GM21619 (cell line): ENCODE data around the gene SAMD4A.

ENCODE experiments used
- ATAC-seq: cut with Tn5 transposase; IDR thresholded peaks from one replicate; pipeline ENCODE4 v1.9.1; 2021; ENCODE audit not compliant: unreplicated experiment

SAMD4A gene

GRCh38 chr14:54698966-54699530, 132.1 kb downstream of the SAMD4A start:
- no peak for ATAC-seq

GRCh38 chr14:54699735-54700134, 132.8 kb downstream of the SAMD4A start:
- no peak for ATAC-seq

GRCh38 chr14:54700717-54701116, 133.8 kb downstream of the SAMD4A start:
- ATAC-seq, result no peak

- ATAC-seq, result no peak
Observed at GRCh38 chr14:54702014-54702491, 135.1 kb downstream of the SAMD4A start.

GRCh38 chr14:54702492-54702891, 135.6 kb downstream of the SAMD4A start:
- ATAC-seq, result no peak

DNA sequence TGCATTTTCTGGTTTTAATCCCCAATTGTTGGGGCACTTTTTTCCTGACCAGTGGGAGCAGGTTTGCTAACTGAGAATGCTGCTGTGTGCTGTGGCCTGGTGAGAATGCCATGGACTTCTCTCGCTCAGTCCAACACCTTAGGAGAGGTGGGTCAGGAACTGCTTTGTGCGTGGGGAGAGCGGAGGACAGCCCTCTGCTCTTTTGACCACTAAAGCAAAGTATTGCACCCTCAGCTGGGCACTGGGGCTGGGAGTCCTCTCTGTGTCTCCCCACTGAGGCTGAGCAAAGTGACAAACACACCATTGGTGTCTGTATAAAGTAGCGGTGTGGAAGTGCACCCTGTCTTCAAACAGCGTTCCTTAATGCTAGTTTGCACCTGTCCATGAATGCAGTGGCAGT, 136.2 kb downstream of the SAMD4A start:
- no peak for ATAC-seq

DNA sequence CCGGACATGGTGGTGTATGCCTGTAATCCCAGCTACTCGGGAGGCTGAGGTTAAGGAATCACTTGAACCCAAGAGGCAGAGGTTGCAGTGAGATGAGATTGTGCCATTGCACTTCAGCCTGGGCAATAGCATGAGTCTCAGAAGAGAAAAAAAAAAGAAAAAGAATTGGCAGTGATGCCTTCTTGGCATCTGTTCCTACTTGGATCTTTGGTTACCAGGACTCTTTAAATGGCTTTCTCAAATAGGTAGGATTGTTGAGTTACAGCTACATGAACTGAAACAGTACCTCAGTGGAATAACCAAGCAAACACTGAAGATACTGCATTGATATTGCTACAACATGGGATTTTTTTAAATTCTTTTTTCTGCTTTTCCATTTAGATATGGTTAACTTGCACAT, 136.8 kb downstream of the SAMD4A start:
- no peak for ATAC-seq

DNA sequence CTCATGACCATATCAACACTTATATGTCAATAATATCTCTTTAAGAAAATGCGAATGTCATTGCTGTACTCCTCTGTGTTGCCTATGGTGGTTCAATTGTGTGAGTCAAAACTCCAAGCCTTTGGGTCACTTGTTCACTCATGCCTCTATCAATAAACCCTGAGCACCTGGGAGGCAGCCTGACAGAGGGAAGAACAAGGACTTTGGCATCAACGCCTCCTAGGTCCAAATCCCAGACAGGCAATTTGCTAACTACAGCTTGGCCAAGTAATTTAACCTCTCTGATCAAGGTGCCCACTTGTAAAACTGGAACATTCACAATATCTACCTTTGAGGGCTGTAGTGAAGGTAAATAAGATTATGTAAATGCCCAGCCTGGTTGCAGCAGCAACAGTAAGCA, 137.8 kb downstream of the SAMD4A start:
- no peak for ATAC-seq

DNA sequence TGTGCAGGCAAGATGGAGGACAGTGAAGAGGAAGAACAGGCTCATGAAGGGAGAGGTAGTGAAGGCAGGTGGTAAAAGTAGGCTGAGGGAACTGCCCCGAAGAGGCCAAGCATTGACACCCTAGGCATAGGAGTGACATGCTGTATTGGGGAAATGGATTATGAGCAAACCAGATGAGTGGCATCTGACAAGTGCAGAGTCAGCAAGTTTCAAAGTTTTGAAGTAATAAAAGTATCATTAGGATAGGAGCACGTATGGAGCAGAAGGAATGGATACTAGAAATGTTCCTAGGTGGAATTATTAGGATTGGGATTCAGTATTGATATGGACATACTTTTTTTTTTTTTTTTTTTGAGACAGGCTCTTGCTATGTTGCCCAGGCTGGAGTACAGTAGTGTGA, 139.8 kb downstream of the SAMD4A start:
- ATAC-seq, result no peak

GRCh38 chr14:54708161-54708560, 141.2 kb downstream of the SAMD4A start:
- ATAC-seq, result no peak

DNA sequence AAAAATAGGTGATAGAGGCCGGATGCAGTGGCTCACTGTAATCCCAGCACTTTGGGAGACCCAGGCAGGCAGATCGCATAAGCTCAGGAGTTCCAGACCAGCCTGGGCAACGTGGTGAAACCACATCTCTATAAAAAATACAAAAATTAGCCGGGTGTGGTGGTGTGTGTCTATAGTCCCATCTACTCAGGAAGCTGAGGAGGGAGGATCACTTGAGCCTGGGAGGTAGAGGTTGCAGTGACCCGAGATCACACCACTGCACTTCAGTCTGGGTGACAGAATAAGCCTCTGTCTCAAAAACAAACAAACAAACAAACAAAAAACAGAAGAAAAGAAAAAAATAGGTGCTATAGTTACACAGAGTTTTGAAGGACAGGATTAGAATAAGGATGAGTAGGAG, 142.1 kb downstream of the SAMD4A start:
- no peak for ATAC-seq

GRCh38 chr14:54709444-54709843, 142.5 kb downstream of the SAMD4A start:
- peak; percentile 80 for ATAC-seq

DNA sequence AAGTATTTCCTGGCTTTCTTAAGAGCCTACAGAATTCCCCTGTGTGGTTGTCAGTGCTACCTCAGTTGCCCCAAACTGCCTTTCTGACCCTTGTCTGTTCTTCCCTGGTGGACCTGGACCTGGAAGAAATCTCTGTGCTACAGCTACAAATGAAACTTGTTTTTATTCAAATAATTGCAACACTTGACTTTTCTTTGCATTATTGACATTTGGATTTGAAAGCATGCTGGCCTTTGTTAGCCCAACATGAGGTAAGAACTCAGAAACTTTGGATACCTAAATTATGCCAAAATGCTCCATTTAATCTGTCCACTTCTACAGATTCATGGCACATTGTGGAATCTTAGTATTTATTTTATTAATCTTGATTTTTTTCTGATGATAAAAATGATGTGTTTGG, 142.9 kb downstream of the SAMD4A start:
- ATAC-seq, result no peak

DNA sequence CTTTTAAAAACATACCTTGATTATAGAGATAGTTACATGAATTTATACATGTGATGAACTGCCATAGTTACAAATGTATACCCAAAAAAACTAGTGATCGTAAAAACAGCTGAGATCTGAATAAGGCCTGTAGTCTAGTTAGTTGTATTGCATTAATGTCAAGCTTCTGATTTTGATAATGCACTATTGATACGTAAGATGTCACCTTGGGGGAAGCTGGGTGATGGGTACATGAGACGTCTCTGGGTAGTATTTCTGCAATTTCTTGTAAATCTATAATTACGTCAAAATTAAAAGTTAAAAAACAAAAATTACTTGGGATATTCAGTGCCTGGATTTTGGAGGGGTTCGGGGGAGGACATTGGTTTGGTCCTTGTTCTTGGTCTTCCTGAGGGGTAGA, 144.4 kb downstream of the SAMD4A start:
- ATAC-seq, result no peak

DNA sequence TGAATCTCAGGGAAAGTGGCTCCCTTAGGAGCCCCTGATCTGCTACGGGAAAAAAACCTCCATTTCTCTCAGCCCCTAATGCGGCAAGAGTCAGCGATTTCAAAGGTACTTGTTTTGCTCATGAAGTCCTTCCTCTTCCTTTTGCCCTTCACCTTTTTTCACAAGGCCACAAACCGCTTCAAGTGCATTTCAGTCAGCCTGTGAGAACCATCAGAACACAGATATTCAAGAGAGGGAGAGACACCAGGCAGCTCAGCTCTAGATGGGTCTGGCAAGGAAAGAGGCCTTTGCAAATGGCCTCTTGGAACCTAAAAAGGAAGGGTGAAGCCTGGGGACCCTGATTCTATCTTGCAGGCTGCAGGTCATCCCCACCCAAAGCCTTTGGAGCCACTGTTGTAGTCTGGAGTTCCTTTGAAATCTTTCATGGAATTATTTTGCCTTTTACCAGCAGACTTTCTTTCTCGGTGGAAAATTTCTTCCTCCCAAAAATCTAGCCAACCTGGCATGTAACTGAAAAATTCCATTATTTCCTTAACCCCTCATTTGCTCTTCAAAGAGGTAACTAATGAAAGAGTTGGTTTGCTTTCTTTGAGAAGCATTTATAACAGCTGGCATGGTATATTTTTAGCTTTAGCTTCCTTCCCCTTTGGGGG, 145.0 kb downstream of the SAMD4A start:
- ATAC-seq, result no peak

DNA sequence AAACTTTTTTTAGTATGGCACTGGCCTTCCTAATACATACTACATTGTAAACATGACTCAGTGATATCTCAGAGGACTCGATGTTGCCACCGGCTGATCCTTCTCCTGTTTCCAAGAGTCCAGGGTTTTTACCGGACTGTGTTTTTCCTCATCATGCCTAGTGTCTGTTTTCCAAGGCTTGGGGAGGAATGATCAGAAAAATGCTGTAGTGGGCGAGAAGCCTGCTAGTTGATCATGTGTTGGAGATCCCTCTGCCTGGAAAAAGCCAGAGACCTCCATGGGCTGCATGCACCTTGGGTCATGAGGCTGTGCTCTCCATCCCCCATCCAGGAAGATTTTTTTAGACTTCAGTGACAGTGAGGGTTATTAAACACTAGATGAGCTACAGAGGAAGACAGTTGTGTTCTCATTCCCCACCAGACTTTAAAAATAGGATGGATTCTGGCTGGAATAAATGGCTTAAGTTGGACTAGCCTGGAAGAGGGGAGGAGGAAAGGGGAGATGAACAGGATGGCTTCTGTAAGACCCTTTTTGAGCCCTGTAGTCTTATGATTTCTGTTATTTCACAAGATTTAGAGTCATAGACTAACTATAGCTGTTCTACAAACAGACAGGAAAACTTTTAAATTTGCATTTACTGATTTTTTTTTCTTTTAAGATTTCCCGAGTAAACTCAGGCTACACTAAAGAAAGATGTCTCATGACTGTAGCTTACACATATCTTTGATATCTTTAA, 145.7 kb downstream of the SAMD4A start:
- ATAC-seq, result no peak

- no peak for ATAC-seq
Observed at GRCh38 chr14:54713379-54713778, 146.5 kb downstream of the SAMD4A start.

DNA sequence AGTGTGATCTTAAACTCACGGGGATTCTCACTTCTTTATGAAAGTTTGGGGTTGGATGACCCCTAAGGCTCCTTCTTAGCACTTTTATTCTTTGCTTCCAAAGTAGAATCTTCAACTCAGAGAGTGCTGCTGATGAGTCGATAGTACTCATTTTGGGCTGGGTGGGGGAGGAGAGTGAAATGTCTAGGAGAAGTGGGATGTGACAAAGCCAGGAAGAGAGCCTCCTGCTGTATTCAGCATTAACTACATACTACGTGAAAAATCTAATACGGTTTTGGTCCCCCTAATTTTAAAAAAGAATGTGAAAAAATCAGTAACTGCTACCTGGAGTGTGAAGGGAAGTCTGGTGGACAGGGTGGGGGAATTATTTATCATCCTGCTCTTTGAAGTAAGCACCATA, 148.3 kb downstream of the SAMD4A start:
- no peak for ATAC-seq

GRCh38 chr14:54715811-54716210, 148.9 kb downstream of the SAMD4A start:
- no peak for ATAC-seq

DNA sequence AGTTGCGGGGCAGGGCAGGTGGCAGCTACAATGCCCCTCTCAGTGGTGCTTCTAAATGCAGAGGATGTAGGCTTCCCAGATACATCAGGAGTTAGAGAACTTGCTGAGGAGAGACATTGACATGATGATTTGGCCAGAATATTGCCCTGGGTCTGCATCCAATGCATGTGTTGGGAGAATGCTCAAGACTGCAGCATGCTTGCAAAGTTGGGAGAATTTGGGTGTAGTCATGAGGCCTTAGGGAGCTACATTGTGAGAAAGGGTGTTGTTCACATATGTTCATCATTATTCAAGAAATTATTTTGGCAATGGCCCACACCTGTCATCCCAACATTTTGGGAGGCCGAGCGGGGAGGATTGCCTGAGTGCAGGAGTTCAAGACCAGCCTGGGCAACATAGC, 149.9 kb downstream of the SAMD4A start:
- no peak for ATAC-seq

- no peak for ATAC-seq
Observed at GRCh38 chr14:54718046-54718445, 151.1 kb downstream of the SAMD4A start.

DNA sequence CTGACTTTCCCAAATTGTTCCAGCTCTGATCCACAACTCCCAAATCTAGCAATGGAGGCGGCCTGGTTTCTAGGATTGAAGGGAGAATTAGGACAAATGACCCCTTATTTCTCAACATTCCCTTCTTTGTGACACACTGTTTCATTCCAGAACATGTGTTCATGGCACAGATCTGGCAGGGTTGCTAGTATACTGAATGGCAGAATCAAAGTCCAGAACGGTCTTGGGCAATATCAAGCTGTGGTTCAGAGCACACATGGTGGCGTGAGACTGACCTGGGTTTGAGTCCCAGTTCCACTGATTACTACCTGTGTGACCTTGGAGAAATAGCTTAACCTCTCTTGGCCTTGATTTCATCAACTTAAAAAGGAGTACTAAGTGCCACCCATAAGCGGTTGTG, 152.5 kb downstream of the SAMD4A start:
- no peak for ATAC-seq
